Measurements from ENCODE around the gene TSPAN6. TPM values are rescaled to one million over a fixed set of nuclear protein-coding genes. Genes with fewer than 3 reads are reported as not detected.

The TSPAN6 gene
- total RNA-seq, 1 donor from 2014 or later = 4.6 TPM

- H3K27ac ChIP-seq (replicated peaks) = peak overlapping the region; percentile 87
These were observed 11.1 kb upstream of the TSPAN6 start for GRCh38 chrX:100647739-100648138.

GRCh38 chrX:100647095-100647494 lies 10.5 kb upstream of the TSPAN6 start:
- DNase-seq = no peak
- Histone ChIP-seq H3K4me3 (peak overlapping the region; percentile 54), H3K9me3 (replicated peaks) (no peaks in the 10 kb centered on the region), H3K27me3 (ENCODE audit: low read depth) (no peaks in the 10 kb centered on the region), H3K4me1 (peaks cover 5% of the 10 kb centered on the region), H3K27ac (replicated peaks) (peak overlapping the region; percentile 87), H3K36me3 (no peaks in the 10 kb centered on the region)
- no peak for TF ChIP-seq CTCF (IDR thresholded peaks at IDR 0.05; ENCODE audit: borderline replicate concordance)
- intact Hi-C loops (cut with micrococcal nuclease) = no loop called here

More at GRCh38 chrX:100647739-100648138, 11.1 kb upstream of the TSPAN6 start:
- intact Hi-C loops (cut with micrococcal nuclease) = no loop called here
- DNase-seq = no peak
- Histone ChIP-seq H3K9me3 (replicated peaks) (no peaks in the 10 kb centered on the region), H3K27me3 (ENCODE audit: low read depth) (no peaks in the 10 kb centered on the region), H3K4me3 (no peak overlapping the region), H3K36me3 (no peaks in the 10 kb centered on the region), H3K4me1 (peaks cover 5% of the 10 kb centered on the region)
- no peak for TF ChIP-seq CTCF (IDR thresholded peaks at IDR 0.05; ENCODE audit: borderline replicate concordance)

- no peak for TF ChIP-seq CTCF (IDR thresholded peaks at IDR 0.05; ENCODE audit: borderline replicate concordance)
- Histone ChIP-seq H3K27ac (replicated peaks) (peak overlapping the region; percentile 87), H3K4me3 (peak overlapping the region; percentile 54)
These were observed 8.5 kb upstream of the TSPAN6 start for GRCh38 chrX:100645106-100645505.

GRCh38 chrX:100643956-100644860 lies 7.6 kb upstream of the TSPAN6 start, which contains the start of gene SRPX2:
Gene SRPX2, plus strand, starts transcription at chrX:100644199. Its CDS starts 2,124 bp downstream, at chrX:100646323.
- peak within 1 kb of the TSS; percentile 54 for H3K4me3 ChIP-seq
- H3K36me3 ChIP-seq = no peaks in the 10 kb centered on the region
- H3K27ac ChIP-seq (replicated peaks) = peak within 1 kb of the TSS; percentile 87
- peaks cover 5% of the 10 kb centered on the region for H3K4me1 ChIP-seq
- peak; percentile 21 for DNase-seq
- intact Hi-C loops (cut with micrococcal nuclease) = no loop called here
- no peaks in the 10 kb centered on the region for H3K9me3 ChIP-seq (replicated peaks)
- TF ChIP-seq CTCF (IDR thresholded peaks at IDR 0.05; ENCODE audit: borderline replicate concordance) = no peak
- no peaks in the 10 kb centered on the region for H3K27me3 ChIP-seq (ENCODE audit: low read depth)

More at GRCh38 chrX:100645106-100645505, 8.5 kb upstream of the TSPAN6 start:
- Histone ChIP-seq H3K27me3 (ENCODE audit: low read depth) (no peaks in the 10 kb centered on the region), H3K4me1 (peaks cover 5% of the 10 kb centered on the region), H3K9me3 (replicated peaks) (no peaks in the 10 kb centered on the region), H3K36me3 (no peaks in the 10 kb centered on the region)
- intact Hi-C loops (cut with micrococcal nuclease) = no loop called here
- no peak for DNase-seq

- Histone ChIP-seq H3K27me3 (ENCODE audit: low read depth) (no peaks in the 10 kb centered on the region), H3K9me3 (replicated peaks) (no peaks in the 10 kb centered on the region), H3K36me3 (no peaks in the 10 kb centered on the region), H3K4me3 (no peak overlapping the region), H3K4me1 (peaks cover 5% of the 10 kb centered on the region), H3K27ac (replicated peaks) (peak overlapping the region; percentile 87)
- TF ChIP-seq CTCF (IDR thresholded peaks at IDR 0.05; ENCODE audit: borderline replicate concordance) = no peak
- no peak for DNase-seq
- intact Hi-C loops (cut with micrococcal nuclease) = no loop called here
These were observed 6.6 kb upstream of the TSPAN6 start for GRCh38 chrX:100643212-100643611.

Data from left ventricle myocardium inferior (tissue), 1 donor.